Testis (tissue), 3 donors: ENCODE measurements around the gene ACOX2. TPM values are rescaled to one million over a fixed set of nuclear protein-coding genes. Genes with fewer than 3 reads are reported as not detected.

ENCODE experiments used
- DNase-seq: peaks from one replicate; pipeline ENCODE4 v3.0.0-alpha.2; 2019
- H3K27ac ChIP-seq, 2 donors: fragments of 200-600 bp; sonication (generic); one replicate each; pipeline ENCODE4 v1.5.1; 2019
- H3K27me3 ChIP-seq: fragments of 200-600 bp; sonication (generic); one replicate; pipeline ENCODE4 v1.5.1; 2019
- H3K36me3 ChIP-seq: fragments of 200-600 bp; sonication (generic); one replicate; pipeline ENCODE4 v1.5.1; 2017; ENCODE audit warnings: low read depth; ENCODE audit errors: missing control alignments
- H3K4me1 ChIP-seq: fragments of 200-600 bp; sonication (generic); one replicate; pipeline ENCODE4 v1.5.1; 2019
- H3K4me3 ChIP-seq, 2 donors: fragments of 200-600 bp; sonication (generic); one replicate each; pipeline ENCODE4 v1.5.1; 2017 to 2019
- H3K9me3 ChIP-seq: fragments of 200-600 bp; sonication (generic); one replicate; pipeline ENCODE4 v1.5.1; 2017
- CTCF ChIP-seq, 3 experiments: fragments of 450-650 bp in 2 of 3; fragments of 200-600 bp in 1 of 3; sonication (generic) in 1 of 3; IDR thresholded peaks; one replicate each; pipeline ENCODE4 v1.5.1; 2016 to 2019; ENCODE audit warnings: antibody characterized with exemption in 3 of 3, mild to moderate bottlenecking in 2 of 3, moderate library complexity in 1 of 3
- POLR2A ChIP-seq: fragments of 450-650 bp; IDR thresholded peaks from one replicate; pipeline ENCODE4 v1.6.1; 2017; ENCODE audit warnings: antibody characterized with exemption, mild to moderate bottlenecking, moderate library complexity
- WGBS, 2 donors: methylation state at CpG; one replicate each; pipeline ENCODE4 v1.1.5; 2018; 5-methylcytosine and 5-hydroxymethylcytosine counted together
- intact Hi-C: fragments of 100-400 bp; cut with DNase I; formaldehyde crosslinking; loops from one replicate; pipeline ENCODE4 v1.15.1; 2023; ENCODE audit warnings: low total_unique reads
- polyA plus RNA-seq: library from polyadenylated mRNA; stranded (reverse); fragments of 350-450 nt; fragmentation: Illumina TruSeq; extraction: RNeasy Lipid Tissue Mini Kit (QIAGEN cat#74804); gene quantifications from one replicate; pipeline ENCODE4 v1.2.3, GENCODE V29; 2014; ENCODE audit warnings: low read depth, low replicate concordance; ENCODE audit not compliant: insufficient read depth
- total RNA-seq, 2 donors: library from RNA; depleted of rRNA; stranded (reverse); fragments of >200 nt; gene quantifications; one replicate each; pipeline ENCODE4 v1.2.3, GENCODE V29; 2016

ACOX2 gene
- total and polyA plus RNA-seq, 3 donors from 2014 or later, result 27.1 to 55.9 (median 46.1) TPM

GRCh38 chr3:58572634-58573230, 35.7 kb upstream of the ACOX2 start:
- 96 to 99% methylated on average over 7 of the region's 7 CpGs for WGBS, 2 donors
- H3K4me1 ChIP-seq, result peaks cover 20% of the 10 kb centered on the region
- no peaks in the 10 kb centered on the region for H3K36me3 ChIP-seq
- intact Hi-C loops, result no loop called here
- no peak overlapping the region for H3K27ac ChIP-seq
- TF ChIP-seq POLR2A (no peak), CTCF (IDR thresholded peaks at IDR 0.05) (no peak)
- DNase-seq, result no peak
- no peak overlapping the region for H3K4me3 ChIP-seq
- H3K27me3 ChIP-seq, result no peaks in the 10 kb centered on the region
- no peaks in the 10 kb centered on the region for H3K9me3 ChIP-seq

GRCh38 chr3:58572013-58572633, 35.1 kb upstream of the ACOX2 start:
- Histone ChIP-seq H3K4me3 (no peak overlapping the region), H3K27me3 (no peaks in the 10 kb centered on the region), H3K4me1 (peaks cover 16% of the 10 kb centered on the region), H3K27ac (no peak overlapping the region), H3K9me3 (no peaks in the 10 kb centered on the region), H3K36me3 (no peaks in the 10 kb centered on the region)
- TF ChIP-seq CTCF (IDR thresholded peaks at IDR 0.05), result no peak
- DNase-seq, result no peak
- intact Hi-C loops, result no loop called here
- 88 to 92% methylated on average over 13 of the region's 13 CpGs for WGBS, 2 donors

GRCh38 chr3:58570851-58571250, 33.9 kb upstream of the ACOX2 start:
- no peak overlapping the region for H3K27ac ChIP-seq
- H3K4me3 ChIP-seq, result no peak overlapping the region
- H3K36me3 ChIP-seq, result no peaks in the 10 kb centered on the region
- intact Hi-C loops, result no loop called here
- H3K4me1 ChIP-seq, result peaks cover 9% of the 10 kb centered on the region
- WGBS, 2 donors, result 92 to 96% methylated on average over 5 of the region's 5 CpGs
- no peak for TF ChIP-seq CTCF (IDR thresholded peaks at IDR 0.05)
- TF ChIP-seq POLR2A, result no peak
- no peaks in the 10 kb centered on the region for H3K27me3 ChIP-seq
- H3K9me3 ChIP-seq, result no peaks in the 10 kb centered on the region
- DNase-seq, result no peak

DNA sequence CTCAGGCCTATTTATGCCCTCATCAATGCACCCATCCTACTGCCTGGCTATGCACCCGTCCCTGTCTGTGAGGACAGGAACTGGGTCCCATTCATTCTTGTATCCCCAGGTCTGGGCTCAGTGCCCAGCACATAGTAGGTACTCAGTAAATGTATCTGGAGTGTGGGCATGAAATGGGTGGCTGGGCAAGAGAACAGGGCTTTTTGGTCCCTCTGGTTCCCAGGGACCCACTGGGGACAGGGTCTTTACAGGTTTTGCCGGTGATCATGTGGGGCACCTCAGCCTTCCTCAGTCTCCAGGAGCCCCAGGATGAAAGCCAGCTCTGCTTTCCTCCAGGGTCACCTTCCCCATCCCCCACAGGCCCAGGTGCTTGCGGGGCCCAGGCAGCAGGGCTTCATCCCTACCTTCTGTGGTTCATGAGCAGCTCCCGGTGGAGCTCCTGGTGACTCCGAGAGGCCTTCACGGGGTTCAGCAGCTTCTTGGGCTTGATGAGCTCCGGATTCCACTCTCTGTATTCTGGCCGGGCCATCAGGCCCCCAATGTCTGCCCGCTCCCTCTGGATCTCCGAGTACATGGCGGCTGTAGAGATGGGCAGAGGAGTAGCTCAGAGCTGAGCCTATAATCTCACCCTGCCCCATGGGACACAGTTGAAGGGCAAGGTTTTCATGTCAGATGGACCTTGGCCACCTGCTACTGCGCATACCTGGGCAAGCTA, 32.5 kb upstream of the ACOX2 start:
- Histone ChIP-seq H3K27me3 (no peaks in the 10 kb centered on the region), H3K36me3 (no peaks in the 10 kb centered on the region), H3K9me3 (no peaks in the 10 kb centered on the region), H3K4me1 (peaks cover 9% of the 10 kb centered on the region), H3K4me3 (no peak overlapping the region), H3K27ac (no peak overlapping the region)
- 96% methylated on average over 7 to 12 of the region's 12 CpGs for WGBS, 2 donors
- intact Hi-C loops, result loop anchor here (2.0 kb wide), 1 partner anchor 61 kb away; no protein-coding TSS in a partner anchor
- TF ChIP-seq CTCF (IDR thresholded peaks at IDR 0.05) (no peak), POLR2A (no peak)
- DNase-seq, result no peak
